NK-92 (cell line): ENCODE results near the gene ACER1.

Experiments
- DNase-seq: peaks from one replicate; lab custom pipeline; 2025; ENCODE audit not compliant: unreplicated experiment; lab: John Stamatoyannopoulos, UW

ACER1 gene

DNA sequence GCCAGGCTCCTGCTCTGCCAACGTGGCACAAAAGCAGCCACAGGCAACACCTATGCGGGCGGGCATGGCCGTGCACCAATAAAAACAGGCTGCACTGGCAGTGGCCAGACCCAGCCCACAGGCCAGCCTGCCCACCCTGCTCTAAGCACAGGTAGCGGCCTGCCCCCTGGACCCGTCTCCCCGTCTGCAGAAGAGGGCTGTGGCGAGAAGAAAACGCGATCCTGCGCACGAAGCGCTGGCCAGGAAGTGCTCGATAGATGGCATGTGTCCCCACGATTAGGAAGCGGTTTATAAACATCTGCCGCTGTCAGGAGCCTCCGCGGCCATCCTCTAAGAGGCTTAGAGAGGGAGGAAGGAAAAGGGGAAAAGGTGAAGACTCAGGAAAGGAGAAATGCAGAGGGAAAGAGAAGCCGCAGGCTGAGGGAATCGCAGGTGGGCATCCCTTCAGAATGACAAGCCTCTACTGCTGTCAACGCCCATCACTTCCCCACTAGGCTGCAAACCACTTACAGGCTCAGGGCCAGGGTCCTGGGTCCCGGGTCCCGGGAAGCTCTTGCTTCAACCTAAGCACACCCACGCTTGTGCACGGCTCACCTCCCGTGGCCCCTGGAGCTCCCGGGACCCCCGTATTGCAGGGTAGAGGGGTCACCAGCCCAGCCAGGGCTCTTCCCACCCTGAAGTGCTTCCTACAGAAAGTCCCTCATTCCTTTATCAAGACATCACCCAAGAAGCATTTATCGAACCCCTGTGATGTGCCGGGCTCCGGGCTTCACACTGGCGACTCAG is 64.1 kb downstream of the ACER1 start:
- no peak for DNase-seq

GRCh38 chr19:6268382-6268771 is 65.0 kb downstream of the ACER1 start:
- DNase-seq, result no peak

DNA sequence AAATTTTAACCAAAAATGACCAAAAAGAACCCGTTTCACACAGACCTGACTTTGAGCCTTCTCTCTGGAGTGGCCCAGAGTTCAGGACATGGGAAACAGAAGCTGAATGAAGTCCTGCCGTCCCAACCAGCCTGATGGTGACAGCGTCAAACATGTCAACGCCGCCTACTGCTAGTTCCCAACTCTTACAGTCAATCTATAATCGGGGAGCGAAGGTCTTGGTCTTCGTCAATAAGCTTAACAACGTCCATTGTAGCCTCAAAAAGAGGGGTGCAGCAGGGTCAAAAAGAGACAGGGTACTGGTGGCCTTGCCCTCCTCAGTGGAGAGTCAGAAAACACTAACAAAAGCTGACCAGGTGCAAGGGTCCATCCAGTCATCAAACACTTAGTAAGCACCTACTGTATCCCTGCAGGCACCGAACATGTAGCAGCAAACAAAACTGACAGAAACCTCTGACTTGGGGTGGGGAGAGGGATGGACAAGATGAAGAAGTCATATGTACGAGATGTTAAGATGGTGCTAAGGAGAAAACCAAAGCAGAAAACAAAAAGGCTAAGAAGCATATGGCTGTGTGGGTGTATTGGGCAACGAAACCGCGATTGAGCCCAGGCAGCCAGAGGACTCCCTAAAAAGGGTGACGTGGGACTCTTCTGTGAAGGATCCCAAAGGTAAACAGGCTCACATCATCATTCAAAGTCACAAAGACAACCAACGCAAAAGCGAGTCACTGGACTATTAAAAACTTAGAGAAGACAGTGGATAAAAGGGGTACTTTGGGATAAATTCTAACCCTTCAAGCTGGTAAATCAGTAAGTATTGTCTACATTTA is 65.6 kb downstream of the ACER1 start:
- no peak for DNase-seq

GRCh38 chr19:6264803-6265202 is 68.6 kb downstream of the ACER1 start:
- no peak for DNase-seq

GRCh38 chr19:6263735-6264444 is 69.5 kb downstream of the ACER1 start:
- no peak for DNase-seq

DNA sequence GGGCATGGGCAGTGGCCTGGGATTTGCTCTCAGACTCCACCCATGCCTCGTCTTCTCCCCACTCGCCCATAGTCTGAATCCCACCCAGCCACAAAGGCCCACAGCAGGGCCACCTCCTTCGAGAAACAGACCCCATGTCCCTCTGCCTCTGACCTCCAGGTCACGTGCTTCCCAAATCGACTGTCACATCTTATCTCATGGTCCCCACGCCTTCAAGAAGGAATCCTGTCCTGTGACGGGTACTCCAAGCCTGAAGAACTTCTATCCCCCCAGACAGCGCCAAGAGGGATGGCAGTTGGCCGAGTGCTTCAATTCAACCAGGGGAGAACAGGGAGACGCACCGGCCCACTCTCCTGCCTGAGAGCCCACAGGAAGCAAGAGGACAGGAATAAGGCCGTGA is 70.1 kb downstream of the ACER1 start:
- no peak for DNase-seq

- DNase-seq, result no peak
Observed at GRCh38 chr19:6262519-6262918, 70.9 kb downstream of the ACER1 start.

DNA sequence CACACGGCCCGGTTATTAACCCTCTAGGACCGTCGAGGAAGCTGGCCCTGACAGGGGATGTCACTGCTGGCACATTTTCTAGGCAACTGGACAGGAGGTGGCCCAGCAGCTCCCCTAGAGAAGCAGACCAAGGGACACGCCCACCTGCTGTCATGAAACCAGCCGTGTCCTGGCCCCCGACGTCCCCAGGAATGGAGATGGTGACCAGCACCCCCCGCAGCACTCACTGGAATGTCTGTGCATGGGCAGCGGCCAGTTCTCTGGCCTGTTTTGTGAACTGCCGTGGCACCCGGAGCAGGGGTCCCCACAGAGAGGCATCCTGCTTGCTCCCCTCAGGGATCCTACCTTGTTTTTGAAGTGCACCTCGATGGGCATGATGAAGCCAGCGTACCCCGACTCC is 71.5 kb downstream of the ACER1 start:
- no peak for DNase-seq

DNA sequence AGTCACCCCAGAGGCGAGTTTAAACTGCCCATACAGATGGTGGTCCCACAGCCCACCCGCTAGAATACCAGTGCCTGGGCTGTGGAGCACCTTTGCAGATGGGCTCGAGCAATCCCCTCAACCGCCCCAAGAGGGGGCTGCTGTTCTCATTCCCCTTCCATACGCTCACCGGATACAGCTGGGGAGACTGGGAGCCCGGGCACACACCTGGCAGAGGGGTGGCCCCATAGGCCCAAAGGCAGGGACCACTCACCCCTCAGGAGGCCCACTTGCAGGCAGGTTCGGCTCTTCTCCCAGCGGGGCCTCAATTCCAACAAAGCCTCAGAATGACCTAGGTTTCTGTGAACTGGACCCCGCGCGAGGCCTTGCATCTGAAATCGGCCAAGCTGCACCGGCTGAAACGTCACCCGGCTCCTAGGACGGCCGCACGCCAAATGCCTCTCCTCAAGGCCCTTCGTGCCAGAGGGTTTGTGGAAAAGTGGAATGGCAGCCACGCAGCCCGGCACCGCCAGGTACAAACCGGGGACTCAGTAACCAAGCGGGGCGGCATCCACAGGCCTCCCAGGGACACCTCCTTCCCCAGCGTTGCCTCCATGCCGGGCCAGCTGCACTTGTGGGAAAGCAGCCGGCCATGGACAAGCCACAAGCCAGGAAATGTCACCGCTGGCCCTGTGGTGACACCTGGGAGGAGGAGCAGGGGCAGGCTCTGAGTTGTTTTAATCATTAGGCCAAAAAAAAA is 72.3 kb downstream of the ACER1 start:
- DNase-seq, result no peak

DNA sequence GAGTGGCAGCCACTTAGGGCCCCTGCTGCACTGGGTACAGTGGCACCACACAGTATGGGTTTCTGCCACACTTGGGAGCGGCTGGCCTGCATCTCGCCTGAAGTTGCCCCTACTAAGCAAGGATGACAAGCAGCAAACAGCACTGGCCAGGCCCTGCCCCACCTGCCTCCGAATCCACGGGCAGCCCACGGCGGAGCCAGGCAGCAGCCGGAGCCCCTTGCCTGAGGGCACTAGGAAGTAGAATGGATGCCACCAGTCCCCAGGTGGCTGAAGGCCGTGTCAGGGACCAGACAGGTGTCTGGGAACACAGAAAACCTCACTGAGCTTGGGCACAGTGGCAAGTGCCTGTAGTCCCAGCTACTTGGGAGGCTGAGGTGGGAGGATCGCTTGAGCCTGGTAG is 73.0 kb downstream of the ACER1 start:
- DNase-seq, result no peak

DNA sequence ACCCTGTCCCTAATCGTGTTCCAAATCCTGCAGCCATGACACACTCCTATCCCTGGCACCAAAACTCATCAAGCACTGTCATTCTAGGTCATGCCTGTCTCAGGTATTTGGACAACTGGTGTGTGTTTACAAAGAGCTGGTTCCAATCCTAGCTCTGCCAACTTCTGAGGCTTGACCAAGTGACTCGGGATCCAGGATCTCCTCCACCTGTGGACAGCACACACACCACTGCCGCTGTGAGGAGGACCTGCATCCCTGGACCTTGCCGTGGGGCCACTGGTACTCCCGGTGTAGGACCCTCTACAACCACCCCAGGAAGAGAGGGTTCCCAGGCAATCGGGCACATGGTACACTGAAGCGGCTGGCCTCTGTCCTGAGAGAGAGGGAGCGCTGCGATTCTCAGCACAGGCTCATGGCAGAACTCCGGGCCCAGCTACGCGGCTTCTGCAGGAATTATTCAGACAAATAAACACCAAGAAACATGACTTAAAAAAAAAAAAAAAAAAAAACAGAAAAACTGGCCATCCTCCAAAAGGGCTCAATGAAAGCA is 74.0 kb downstream of the ACER1 start:
- no peak for DNase-seq

- DNase-seq, result no peak
Observed at GRCh38 chr19:6258812-6259311, 74.5 kb downstream of the ACER1 start.
